Activated CD8-positive, alpha-beta memory T cell treated with anti-CD3 and anti-CD28 coated beads, Interleukin-2, amount 50 U/mL, for 4 hours (primary cell): ENCODE results near the gene ACCS.
A peak's percentile ranks its signal among the peaks of the same experiment; 100 is the strongest.

Experiments
- DNase-seq: peaks from one replicate; pipeline ENCODE4 v3.0.0-alpha.2; 2020

ACCS gene

DNA sequence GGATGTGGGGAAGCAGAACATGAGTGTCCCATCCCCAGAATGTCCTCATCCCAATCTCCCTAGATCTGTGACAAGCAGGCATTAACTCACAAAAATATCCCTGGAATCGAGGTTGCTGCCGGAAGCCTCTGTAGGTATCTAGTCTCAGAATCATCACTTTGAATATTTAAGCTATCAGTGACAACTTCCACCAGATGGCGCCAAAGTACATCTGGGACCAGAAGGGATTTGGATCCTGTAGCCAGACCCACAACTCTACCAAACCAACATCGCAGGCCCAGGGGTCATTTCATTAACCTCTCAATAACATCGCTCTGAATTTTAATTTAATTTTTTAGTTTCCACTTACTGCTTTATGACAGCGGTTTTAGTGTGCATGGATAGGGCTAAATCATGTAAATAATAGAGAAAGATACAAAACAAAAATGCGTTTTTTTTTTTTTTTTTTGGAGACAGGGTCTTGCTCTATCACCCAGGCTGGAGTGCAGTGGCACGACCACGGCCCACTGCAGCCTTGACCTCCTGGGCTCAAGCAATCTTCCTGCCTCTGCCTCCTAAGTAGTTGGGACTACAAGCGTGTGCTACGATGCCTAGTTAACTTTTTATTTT is 28.3 kb downstream of the ACCS start:
- DNase-seq = peak; percentile 77

DNA sequence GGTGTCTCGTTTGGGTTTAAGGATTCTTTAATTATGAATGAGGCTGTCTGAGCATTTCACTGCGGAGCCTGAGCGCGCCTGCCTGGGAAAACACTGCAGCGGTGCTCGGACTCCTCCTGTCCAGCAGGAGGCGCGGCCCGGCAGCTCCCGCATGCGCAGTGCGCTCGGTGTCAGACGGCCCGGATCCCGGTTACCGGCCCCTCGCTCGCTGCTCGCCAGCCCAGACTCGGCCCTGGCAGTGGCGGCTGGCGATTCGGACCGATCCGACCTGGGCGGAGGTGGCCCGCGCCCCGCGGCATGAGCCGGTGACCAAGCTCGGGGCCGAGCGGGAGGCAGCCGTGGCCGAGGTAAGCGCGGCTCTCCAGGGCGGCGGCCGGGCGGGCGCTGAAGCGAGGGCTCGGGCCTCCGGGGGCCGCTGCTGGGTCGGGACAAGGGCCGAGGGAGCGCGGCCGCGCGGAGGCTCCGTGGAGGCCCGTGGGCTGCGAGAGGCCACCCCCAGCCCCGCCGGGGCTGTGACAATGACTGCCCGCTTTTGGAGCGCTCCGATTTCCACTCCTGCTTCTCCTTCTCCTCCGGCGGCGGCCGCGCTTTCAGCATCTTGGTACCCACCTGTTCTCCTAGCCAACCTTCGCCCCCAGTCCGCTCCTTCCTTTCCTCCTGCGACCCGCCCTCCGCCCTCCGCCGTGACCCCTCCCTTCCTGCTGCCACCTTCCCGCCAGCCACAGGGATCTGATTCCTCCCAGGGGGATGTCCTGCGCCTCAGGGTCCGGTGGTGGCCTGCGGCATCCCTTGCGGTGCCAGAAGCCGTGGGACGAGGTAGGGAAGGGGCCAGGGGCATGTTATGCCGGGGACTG is 29.7 kb downstream of the ACCS start, which contains the start of gene EXT2:
Gene EXT2 (plus strand): TSS at position 173 of the 854 bp plus-strand sequence. CDS start 12,035 bp downstream, outside the sequence.
- DNase-seq = peak; percentile 85

DNA sequence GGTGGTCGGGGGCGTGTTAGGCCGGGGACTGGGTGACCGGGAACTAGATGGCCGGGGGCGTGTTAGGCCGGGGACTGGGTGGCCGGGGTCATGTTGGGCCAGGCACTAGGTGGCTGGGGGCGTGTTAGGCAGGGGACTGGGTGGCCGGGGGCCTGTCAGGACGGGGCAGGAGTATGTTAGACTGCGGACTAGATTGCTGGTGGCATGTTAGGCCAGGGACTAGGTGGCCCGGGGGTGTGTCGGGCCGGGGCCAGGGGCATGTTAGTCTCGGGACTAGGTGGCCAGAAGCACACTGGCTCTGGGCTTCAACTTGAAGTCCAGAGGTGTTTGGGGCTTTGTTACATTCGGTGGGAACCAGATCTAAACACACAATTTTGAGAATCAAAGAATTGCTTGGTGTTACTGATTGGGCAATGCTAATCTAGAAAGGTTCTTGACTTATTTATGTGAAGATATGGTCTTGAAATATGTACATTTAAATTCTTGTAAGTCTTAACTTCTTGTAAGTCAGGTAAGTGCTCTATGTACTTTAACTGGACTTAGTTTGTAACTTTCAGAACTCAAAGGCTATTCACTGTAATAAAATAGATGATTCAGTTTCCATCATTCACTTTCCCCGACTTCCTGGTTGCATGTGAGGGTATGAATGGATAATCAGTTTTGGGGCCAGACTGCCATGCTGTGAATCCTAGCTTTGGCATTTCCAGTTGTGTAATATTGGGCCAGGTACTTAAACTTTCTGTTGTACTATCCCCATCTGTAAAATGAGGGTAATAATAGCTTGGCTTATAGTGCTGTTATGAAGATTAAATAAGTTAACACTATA is 30.5 kb downstream of the ACCS start:
- DNase-seq = no peak

DNA sequence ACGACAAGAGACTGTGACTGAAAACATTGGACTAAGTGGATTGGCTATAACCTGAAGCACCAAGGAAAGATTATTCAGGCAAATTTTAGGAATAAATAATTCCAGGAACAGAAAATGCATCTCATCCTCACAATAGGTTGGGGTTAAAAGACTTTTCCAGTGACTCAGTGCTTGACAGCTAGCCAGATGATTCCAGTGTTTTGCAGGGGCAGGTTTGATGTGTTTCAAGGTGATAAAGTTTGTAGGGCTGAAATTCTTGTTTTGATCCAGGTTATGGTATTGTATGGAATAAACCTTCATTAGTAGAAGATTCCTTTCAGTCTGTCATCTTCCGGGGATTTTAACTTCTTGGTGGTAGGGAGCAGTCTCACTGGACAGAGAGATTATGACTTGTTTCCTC is 31.8 kb downstream of the ACCS start:
- no peak for DNase-seq

DNA sequence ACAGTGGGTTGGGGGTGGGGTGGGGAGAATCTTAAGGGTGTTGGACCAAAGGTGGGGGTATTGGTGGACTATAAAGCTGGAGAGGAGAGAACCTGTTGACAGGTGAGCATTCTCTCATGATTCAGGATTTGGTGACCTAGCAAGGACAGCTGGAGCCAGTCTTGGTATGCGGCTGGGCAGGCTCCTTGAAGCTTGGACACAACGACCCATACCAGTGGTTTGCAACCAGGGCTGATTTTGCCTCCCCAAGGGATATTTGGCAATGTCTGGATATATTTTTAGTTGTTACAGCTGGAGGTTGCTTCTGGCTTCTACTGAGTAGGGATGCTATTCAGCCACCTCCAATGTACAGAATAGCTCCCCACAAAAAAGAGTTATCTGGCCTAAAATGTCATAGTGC is 35.0 kb downstream of the ACCS start:
- no peak for DNase-seq

DNA sequence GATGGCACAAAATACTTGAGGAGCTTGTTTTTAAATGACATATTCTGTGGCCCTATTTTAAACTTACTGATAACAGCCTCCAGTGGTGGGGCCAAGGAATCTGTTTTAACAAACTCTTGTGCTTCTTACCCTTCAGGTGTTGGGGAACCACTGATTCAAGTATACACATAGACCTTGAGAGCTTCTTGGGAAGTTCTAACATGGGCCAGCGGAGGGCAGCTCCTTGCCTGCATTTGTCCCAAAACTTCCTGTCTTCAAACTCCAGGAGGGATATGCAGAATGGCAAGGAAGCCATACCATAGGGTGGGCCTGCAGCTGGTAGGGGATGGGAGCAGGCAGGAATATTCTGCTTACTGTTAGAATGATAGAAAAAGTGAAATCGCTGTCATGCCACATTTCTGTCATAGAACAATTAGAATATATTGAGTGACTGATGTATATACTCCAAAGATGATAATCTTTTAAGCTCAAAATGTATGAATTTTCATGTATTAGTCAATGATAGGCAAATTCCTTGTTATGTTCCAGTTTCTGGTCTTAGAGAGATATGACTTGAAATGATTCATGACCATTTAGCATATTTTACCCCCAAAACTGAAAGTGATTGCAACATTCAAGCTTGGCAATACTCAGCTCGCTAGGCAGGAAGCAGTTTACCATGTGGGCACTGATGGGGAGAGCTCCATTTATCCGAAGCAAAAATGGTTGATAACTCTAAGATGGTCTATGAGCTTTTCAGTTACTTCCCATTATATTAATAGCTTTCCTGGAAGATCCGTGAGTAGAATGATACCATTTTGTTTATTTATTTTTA is 38.6 kb downstream of the ACCS start:
- no peak for DNase-seq

DNA sequence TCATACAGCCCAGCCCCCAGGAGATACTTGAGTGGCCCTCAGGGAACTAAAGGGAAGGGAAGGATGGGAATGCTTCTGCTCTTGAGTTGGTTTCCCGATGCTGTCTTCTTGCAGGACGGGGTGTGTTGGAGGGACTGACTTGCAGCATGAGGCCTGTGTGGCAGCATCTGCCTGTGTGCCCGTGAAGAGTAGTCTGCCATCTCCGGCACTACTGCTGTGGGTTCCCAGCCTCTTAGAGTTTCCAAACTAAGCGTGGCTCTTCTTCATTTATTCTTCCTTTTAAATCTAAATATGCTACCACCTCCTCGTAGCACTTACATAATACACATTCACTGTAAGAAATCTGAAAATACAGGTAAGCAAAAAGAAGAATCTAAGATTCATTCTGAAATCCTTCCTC is 42.2 kb downstream of the ACCS start:
- no peak for DNase-seq

DNA sequence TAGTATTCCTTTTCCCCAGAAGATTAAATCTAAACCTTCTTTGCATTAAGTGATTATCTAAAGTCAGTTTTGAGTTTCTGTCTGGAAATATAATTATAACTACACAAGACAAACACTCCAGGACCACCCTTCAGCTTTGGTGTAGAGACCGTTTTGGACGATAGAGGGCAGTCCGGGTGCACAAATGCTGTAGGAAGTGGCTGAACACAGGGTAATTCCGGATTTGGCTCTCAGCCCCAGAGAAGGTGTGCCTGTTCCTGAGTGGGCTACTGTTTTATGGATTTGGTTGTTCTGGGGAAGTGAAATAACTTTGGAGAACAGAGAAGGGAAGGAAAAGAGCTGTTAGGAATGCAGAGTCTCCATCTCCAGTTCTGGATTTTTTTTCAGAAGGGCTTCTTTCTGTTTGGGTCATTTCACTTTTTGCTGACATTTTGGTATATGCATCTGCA is 44.2 kb downstream of the ACCS start:
- peak; percentile 59 for DNase-seq

DNA sequence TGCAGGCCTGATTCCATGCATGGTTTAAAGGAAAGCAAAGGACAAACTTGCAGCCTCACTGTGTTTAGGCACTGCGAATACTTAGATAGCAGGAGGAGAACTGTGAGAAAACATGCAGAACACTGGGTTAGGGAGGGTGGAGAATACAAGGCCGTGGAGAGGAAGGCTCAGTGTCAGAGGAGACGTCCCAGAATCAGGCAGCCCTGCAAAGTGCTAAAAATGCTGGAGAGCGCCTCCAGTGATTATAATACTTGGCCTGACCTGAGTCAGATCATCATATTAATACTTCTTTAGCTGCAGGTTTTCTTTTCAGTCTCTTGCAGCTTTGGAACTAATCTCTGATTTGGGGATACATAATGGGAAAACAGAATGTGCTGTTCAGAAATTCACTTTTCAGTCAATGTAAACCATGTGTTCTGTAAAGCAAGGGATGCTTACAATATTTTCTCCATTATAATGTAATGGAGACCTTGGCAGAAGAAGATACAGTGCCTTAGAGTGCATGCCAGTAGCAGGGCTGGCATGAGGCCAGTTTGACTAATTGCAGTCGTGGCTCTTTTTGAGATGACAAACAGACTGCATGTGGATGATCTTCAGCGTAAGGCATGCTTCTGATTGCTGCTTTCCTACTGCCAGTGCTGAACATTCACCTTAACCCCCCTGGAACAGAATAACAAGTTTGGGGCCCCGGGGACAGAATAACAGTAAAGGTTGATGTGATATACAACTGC is 46.2 kb downstream of the ACCS start:
- no peak for DNase-seq

DNA sequence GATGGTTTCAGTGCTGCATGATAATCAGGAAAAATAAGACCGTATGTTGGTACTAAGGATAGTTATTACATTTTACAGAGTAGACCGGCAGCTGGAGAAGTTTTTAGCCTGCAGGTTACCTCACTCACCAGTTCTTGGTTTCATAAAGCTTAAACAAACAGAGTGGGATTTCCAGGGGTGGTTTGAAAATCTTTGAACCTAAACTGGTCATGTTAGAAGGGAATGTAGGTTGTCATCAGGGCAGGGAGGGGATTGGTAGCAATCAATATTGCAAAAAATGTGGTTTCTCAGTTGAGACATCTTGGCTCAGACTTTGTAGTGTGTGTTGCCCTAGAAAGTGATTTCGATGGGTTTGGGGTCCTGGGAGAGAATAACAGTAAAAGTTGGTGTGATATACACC is 46.9 kb downstream of the ACCS start:
- DNase-seq = no peak

DNA sequence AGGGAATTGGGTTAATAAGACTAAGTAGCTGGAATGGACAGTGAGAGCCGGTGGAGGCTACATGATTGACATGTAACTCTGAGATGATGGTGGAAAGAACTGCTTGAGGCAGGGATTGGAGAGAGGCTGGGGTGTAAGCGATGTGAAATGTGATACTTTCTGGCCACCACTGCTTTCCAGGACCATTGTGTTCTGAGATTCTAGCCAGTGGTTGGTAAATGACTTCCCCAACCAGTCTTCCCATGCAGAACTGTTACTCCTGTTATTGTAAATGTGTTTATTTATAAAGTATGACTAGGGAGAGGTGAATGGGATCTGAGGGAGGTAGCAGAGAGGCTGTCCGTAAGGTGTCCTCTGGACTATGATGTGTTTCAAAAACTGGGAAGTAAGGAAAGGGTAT is 47.5 kb downstream of the ACCS start:
- no peak for DNase-seq

DNA sequence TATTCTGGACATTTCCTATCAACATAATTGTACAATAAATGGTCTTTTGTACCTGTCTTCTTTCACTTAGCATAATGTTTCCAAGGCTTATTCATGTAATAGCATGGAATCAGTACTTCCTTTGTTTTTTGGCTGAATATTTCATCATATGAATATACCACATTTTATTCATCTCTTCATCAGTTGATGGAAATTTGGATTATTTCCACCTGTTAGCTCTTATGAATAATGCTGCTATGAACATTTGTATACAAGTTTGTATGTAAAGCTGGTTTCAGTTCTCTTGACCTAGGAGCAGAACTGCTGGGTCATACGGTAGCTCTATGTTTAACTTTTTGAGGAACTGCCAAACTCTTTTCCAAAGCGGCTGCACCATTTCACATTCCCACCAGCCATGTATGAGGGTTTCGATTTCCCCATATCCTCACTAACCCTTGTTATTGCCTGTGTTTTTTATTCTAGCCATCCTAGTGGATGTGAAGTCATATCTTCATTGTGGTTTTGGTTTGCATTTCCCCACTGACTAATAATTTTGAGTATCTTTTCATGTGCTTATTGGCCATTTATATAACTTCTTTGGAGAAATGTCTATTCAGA is 50.3 kb downstream of the ACCS start:
- DNase-seq = no peak

DNA sequence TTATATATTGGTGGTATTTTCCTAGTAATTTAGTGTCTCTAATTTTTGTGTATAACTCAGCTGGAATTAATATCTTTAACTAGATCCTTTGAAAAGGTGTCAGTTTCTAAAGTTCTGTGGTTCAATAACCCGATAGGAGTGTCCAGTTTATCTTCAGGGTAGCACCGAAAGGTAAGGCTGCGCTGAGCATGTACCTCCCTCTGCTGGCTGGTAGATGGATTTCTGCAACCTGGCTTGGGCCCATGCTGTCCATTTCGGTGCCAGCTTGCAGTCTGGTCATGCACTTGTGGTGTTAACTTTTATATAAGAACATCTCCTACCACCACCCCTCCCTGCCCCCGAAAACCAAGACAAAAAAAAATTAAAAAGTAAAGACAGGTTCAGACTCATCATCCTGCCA is 54.1 kb downstream of the ACCS start:
- DNase-seq = no peak

DNA sequence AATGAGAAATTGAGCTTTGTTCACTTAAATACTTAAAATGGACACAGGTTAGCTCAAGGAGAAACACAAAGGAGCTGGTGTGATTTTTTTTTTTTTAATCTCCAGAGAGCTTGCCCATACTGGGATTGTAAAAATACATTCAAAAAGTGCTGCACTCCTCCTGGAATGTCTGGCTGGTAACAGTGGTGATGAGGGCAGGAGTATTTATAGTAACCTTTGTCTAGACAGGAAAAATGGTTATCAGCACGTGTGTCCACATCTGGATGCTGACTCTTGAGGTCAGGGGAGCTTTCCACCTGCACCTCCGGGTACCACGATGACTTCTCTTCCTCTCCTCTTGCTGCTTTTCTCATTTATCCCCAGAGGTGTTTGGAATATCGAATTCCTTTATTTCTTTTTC is 59.5 kb downstream of the ACCS start:
- DNase-seq = no peak

DNA sequence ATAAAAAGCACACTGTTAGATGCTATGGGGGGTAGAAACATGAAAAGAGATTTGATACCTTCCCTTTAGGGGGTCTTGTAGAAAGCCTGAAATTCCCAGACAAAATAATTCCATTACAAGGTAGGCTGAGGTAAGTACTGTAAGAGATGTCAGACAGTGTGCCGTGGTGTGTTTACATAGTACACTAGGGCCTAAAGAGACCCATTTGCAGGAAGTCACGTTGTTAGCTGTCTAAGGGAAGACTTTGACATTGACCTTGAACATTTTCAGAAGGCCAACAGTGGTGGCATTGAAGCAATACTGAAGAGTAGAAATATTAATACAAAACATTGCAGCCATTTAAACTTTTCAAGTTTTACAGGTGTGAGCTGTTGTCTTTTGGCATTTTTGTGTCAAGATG is 60.2 kb downstream of the ACCS start:
- no peak for DNase-seq

DNA sequence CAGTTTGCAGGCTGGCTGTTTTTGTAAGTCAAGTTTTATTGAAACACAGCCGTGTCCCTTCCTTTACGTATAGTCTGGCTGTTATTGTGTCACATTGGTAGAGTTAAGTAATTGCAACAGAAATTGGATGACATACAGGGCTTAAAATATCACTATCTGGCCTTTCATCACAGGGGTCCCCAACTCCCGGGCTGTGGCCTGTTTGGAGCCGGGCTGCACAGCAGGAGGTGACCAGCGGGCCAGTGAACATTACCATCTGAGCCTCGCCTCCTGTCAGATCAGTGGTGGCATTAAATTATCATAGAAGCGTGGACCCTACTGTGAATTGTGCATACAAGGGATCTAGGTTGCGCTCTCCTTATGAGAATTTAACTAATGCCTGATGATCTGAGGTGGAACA is 61.1 kb downstream of the ACCS start:
- DNase-seq = no peak

DNA sequence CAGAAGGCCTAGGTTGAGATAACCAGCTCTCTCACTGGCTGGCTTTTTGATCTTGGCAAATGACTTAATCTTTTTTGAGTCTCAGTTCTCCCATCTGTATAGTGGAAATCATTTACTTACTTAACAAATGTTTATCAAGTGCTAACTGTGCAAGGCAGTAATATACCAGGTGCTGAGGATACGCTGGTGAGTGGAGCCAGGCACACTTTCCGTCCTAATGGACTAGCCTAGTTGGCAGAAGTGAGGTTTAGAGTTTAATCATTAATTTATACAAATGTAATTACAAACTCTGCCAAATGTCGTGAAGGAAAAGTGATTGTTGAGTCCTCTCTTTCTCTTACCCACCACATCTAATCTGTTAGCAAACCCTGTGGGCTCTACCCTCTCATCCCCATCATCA is 62.7 kb downstream of the ACCS start:
- DNase-seq = no peak

DNA sequence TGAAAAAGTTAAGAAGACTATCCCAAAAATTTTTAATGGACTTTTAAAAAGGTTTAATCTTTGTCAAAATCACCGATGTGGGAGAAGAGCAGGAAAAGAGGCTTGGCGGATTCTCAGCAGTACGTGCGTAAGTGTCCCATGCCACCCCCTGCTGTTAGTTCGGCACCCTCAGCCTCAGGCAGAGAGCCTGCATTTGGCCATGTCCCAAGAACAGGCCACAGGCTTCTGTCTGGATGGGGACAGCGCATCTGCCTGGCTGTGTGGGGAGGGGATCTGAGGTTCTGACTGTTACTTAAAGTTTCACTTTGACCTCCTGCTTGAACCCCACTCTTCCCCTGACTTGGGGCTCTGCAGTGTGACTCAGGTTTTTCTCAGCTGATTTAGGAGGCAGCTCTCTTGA is 64.7 kb downstream of the ACCS start:
- no peak for DNase-seq

DNA sequence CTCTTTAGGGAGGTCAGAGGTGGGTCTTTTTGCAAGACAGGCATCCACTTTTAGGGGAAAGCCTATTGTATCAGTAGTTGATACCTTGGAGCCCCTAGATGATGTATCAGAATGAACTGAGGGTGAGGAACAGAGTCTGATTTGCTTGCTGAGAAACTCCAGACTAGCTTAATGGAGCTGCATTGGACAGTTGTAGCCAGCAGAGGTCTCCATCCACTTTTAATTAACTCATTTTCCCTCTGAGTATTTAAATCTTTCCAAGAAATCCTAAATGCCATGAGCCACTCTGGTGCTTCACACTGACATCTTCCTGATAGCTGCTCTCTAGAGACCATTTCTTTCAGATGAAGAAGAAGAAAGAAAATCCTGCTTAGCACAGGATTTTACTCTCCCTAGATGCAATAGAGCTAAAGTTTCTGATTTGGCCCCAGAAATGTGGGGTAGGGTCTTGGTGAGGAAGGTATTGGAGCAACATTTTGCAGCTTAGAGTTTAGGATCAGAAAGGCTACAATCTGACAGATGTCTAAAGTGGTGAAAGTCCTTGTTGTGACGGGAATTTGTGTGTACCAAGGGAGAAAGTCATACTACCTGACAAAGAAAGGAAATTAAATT is 67.4 kb downstream of the ACCS start:
- no peak for DNase-seq
